HL-60 (cell line): Measurements from ENCODE around the gene KXD1.
A peak's percentile ranks its signal among the peaks of the same experiment; 100 is the strongest.

ENCODE experiments used
- DNase-seq, 2 experiments: peaks; one replicate each; pipeline ENCODE4 v3.0.0-alpha.2; 2010 to 2020; ENCODE audit warnings: low read depth in 1 of 2, low spot score in 1 of 2
- H3K27ac ChIP-seq: fragments of 250-450 bp; sonication (Bioruptor Pico); replicated peaks from 2 replicates; pipeline ENCODE4 v1.5.1; 2020; ENCODE audit warnings: mild to moderate bottlenecking, moderate library complexity
- H3K27me3 ChIP-seq: fragments of 250-450 bp; sonication (Bioruptor Pico); 2 replicates; pipeline ENCODE4 v1.5.1; 2021; ENCODE audit warnings: mild to moderate bottlenecking, moderate library complexity; ENCODE audit not compliant: insufficient read depth, poor library complexity, severe bottlenecking
- H3K4me3 ChIP-seq: replicated peaks from 2 replicates; pipeline ENCODE4 v1.5.1; 2011; ENCODE audit warnings: mild to moderate bottlenecking, control low read depth, low read length; ENCODE audit not compliant: insufficient read depth
- CTCF ChIP-seq: IDR thresholded peaks from one replicate; pipeline ENCODE4 v1.5.1; 2011; ENCODE audit warnings: low read length, control low read depth, inconsistent platforms; ENCODE audit not compliant: insufficient read depth
- GABPA ChIP-seq: IDR thresholded peaks from 2 replicates; pipeline ENCODE4 v1.6.1; 2012; ENCODE audit warnings: low read depth
- POLR2AphosphoS5 ChIP-seq: IDR thresholded peaks from 2 replicates; pipeline ENCODE4 v1.6.1; 2012; ENCODE audit warnings: low read depth
- SPI1 ChIP-seq: IDR thresholded peaks from 2 replicates; pipeline ENCODE4 v1.6.1; 2012; ENCODE audit warnings: low read depth, mild to moderate bottlenecking, borderline replicate concordance
- TF ChIP-seq, protein P1 (sequence below): IDR thresholded peaks from 2 replicates; pipeline ENCODE4 v1.6.1; 2012; ENCODE audit warnings: low read depth; ENCODE audit not compliant: insufficient replicate concordance

KXD1 gene

DNA sequence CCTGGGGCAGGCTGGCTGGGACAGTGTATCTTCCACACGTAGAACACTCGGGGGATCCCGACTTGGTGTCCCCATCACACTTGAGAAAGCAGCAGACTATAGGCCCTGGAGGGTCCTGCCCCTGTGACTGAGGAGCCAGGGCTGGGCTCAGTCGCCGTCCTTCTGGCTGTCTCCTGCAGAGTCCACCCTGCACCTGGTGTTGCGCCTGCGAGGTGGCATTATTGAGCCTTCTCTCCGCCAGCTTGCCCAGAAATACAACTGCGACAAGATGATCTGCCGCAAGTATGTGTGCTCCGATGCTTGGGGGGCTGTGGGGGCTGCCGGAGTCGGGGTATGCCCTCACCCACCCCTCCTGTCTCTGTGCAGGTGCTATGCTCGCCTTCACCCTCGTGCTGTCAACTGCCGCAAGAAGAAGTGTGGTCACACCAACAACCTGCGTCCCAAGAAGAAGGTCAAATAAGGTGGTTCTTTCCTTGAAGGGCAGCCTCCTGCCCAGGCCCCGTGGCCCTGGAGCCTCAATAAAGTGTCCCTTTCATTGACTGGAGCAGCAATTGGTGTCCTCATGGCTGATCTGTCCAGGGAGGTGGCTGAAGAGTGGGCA, 17.1 kb downstream of the KXD1 start:
- Histone ChIP-seq H3K27me3 (no peaks in the 10 kb centered on the region), H3K4me3 (no peak overlapping the region), H3K27ac (no peak overlapping the region)
- no peak for DNase-seq
- TF ChIP-seq POLR2AphosphoS5 (no peak), SPI1 (no peak), GABPA (no peak), CTCF (no peak)
- TF ChIP-seq, protein P1, sequence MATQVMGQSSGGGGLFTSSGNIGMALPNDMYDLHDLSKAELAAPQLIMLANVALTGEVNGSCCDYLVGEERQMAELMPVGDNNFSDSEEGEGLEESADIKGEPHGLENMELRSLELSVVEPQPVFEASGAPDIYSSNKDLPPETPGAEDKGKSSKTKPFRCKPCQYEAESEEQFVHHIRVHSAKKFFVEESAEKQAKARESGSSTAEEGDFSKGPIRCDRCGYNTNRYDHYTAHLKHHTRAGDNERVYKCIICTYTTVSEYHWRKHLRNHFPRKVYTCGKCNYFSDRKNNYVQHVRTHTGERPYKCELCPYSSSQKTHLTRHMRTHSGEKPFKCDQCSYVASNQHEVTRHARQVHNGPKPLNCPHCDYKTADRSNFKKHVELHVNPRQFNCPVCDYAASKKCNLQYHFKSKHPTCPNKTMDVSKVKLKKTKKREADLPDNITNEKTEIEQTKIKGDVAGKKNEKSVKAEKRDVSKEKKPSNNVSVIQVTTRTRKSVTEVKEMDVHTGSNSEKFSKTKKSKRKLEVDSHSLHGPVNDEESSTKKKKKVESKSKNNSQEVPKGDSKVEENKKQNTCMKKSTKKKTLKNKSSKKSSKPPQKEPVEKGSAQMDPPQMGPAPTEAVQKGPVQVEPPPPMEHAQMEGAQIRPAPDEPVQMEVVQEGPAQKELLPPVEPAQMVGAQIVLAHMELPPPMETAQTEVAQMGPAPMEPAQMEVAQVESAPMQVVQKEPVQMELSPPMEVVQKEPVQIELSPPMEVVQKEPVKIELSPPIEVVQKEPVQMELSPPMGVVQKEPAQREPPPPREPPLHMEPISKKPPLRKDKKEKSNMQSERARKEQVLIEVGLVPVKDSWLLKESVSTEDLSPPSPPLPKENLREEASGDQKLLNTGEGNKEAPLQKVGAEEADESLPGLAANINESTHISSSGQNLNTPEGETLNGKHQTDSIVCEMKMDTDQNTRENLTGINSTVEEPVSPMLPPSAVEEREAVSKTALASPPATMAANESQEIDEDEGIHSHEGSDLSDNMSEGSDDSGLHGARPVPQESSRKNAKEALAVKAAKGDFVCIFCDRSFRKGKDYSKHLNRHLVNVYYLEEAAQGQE: no peak

DNA sequence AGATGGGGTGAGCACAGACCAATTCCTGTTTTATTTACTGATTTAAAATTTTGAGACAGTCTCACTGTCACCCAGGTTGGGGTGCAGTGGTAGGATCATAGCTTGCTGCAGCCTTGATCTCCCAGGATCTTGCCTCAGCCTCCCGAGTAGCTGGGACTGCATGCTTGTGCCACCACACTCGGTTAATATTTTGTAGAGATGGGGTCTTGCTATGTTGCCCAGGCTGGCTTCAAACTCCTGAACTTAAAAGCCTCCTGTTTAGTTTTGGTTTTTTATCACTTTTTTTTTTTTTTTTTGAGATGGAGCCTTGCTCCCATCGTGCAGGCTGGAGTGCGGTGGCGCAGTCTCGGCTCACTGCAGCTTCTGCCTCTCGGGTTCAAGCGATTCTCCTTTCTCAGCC, 18.7 kb downstream of the KXD1 start:
- DNase-seq: no peak
- H3K27ac ChIP-seq: no peak overlapping the region
- no peaks in the 10 kb centered on the region for H3K27me3 ChIP-seq
- TF ChIP-seq, protein P1: no peak
- TF ChIP-seq POLR2AphosphoS5: 0 out of 2 replicates have a peak, but pooled peaks have one; percentile 22
- no peak overlapping the region for H3K4me3 ChIP-seq

DNA sequence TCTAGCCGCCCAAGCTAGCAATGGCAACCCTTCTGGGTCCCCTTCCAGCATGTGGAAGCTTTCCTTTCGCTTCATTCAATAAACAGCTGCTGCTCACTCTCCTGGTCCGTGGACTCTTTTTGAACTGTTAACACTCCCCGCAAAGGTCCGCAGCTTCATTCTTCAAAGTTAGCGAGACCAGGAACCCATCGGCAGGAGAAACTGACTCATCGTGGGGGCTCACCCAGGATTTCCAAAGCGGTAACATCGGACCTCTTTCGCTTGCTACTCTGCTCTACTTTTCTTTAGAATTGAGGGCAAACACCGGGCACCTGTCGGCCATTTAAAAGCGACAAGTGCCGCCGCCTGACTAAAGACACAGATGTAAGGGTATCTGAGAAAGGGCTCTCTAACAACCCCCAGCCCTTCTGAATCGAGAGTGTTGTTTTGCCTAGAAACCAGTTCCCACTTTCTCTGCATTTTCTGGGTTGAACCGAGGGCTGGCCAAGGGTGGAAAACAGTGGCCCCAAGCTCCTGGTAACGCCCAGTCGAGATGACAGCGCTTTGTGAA, 19.8 kb downstream of the KXD1 start:
- no peak for TF ChIP-seq POLR2AphosphoS5
- no peak for TF ChIP-seq GABPA
- no peak for TF ChIP-seq SPI1
- TF ChIP-seq CTCF: no peak
- TF ChIP-seq, protein P1: no peak
- Histone ChIP-seq H3K4me3 (no peak overlapping the region), H3K27me3 (no peaks in the 10 kb centered on the region), H3K27ac (no peak overlapping the region)
- DNase-seq: no peak
